GM13977 (cell line): ENCODE measurements around the gene SRR.

ENCODE experiments used
- DNase-seq: peaks from one replicate; pipeline ENCODE4 v3.0.0; 2012; ENCODE audit warnings: low spot score
- in situ Hi-C: fragments of 300-500 bp; cut with MboI; formaldehyde crosslinking; loops from one replicate; pipeline ENCODE4 v1.12.0; 2022; ENCODE audit warnings: low sequenced_read_pairs, low pct_unique_long_range_greater_than_20kb, mixed read lengths, inconsistent platforms; ENCODE audit not compliant: unreplicated experiment
- TF ChIP-seq, protein P1 (sequence below): IDR thresholded peaks from 2 replicates; pipeline ENCODE4 v1.5.1; 2012; ENCODE audit warnings: mild to moderate bottlenecking, control low read depth; ENCODE audit not compliant: insufficient read depth; ENCODE audit errors: extremely low read depth, missing control alignments

Gene SRR

DNA sequence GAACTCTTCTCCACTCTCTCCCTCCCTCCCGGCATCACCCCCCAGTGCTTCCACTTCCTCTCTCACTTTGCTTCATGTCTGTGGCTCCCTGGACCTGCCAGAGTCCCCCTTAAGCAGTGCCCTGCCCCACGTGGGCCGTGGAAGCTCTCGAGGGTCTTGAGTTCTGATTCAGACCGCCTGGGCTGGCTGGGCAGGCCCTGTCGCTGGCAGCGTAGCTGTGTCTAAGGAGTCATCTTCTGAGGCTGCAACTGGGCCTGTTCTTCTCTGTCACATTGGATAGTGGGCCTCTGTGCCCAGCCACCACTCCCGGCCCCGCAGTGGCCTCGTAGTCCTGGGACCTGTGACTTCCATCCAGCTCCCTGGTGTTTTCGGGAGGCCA, 66.5 kb downstream of the SRR start:
- in situ Hi-C loops = no loop called here
- TF ChIP-seq, protein P1, sequence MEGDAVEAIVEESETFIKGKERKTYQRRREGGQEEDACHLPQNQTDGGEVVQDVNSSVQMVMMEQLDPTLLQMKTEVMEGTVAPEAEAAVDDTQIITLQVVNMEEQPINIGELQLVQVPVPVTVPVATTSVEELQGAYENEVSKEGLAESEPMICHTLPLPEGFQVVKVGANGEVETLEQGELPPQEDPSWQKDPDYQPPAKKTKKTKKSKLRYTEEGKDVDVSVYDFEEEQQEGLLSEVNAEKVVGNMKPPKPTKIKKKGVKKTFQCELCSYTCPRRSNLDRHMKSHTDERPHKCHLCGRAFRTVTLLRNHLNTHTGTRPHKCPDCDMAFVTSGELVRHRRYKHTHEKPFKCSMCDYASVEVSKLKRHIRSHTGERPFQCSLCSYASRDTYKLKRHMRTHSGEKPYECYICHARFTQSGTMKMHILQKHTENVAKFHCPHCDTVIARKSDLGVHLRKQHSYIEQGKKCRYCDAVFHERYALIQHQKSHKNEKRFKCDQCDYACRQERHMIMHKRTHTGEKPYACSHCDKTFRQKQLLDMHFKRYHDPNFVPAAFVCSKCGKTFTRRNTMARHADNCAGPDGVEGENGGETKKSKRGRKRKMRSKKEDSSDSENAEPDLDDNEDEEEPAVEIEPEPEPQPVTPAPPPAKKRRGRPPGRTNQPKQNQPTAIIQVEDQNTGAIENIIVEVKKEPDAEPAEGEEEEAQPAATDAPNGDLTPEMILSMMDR = no peak
- no peak for DNase-seq

- TF ChIP-seq, protein P1 = no peak
- in situ Hi-C loops = no loop called here
- DNase-seq = no peak
Measured at GRCh38 chr17:2371183-2372130, 67.7 kb downstream of the SRR start.

- in situ Hi-C loops = no loop called here
- DNase-seq = no peak
- TF ChIP-seq, protein P1 = no peak
Measured at GRCh38 chr17:2372180-2372579, 68.4 kb downstream of the SRR start.

- TF ChIP-seq, protein P1 = no peak
- in situ Hi-C loops = no loop called here
- DNase-seq = no peak
Measured at GRCh38 chr17:2372681-2373080, 68.9 kb downstream of the SRR start.

GRCh38 chr17:2373179-2373578, 69.4 kb downstream of the SRR start:
- TF ChIP-seq, protein P1 = no peak
- DNase-seq = no peak
- in situ Hi-C loops = no loop called here
